HL-60 (cell line): ENCODE results near the gene STYK1.

Experiments used
- CTCF ChIP-seq: IDR thresholded peaks from one replicate; pipeline ENCODE4 v1.5.1; 2011; ENCODE audit warnings: low read length, control low read depth, inconsistent platforms; ENCODE audit not compliant: insufficient read depth
- GABPA ChIP-seq: IDR thresholded peaks from 2 replicates; pipeline ENCODE4 v1.6.1; 2012; ENCODE audit warnings: low read depth
- POLR2AphosphoS5 ChIP-seq: IDR thresholded peaks from 2 replicates; pipeline ENCODE4 v1.6.1; 2012; ENCODE audit warnings: low read depth
- TF ChIP-seq, protein P1 (sequence below): IDR thresholded peaks from 2 replicates; pipeline ENCODE4 v1.6.1; 2012; ENCODE audit warnings: low read depth; ENCODE audit not compliant: insufficient replicate concordance

DNA sequence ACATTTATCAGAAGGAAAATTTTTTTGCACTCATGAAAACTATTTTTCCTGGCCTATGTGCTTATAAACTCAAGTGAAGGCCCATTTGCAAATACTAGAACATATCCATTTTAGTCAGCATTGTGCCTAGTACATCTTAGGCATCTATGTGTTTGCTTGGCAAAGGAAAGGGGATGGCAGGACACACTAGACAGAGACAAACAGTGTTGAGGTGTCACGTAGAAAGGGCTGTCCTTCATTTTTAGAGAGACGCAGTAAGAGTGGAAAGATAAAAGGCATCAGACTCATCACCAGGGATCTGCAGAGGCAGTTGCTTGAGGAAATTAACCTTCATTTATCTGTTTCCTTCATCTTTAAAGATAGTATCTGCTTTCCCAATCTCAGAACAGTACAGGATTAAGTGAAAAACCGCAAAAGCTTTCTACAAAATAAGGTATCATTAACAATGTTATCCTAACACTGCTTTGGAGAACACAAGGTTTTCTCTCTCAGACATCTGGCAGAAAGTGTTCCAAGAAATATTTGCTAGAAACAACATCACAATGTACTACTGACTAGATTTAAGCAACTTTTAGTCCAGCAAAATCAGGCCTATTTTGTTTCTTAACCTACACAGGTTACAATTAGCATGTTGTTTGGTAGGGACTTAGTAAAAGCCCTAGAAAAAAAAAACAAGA, 47.3 kb upstream of the STYK1 start:
- no peak for TF ChIP-seq CTCF
- no peak for TF ChIP-seq POLR2AphosphoS5
- TF ChIP-seq, protein P1, sequence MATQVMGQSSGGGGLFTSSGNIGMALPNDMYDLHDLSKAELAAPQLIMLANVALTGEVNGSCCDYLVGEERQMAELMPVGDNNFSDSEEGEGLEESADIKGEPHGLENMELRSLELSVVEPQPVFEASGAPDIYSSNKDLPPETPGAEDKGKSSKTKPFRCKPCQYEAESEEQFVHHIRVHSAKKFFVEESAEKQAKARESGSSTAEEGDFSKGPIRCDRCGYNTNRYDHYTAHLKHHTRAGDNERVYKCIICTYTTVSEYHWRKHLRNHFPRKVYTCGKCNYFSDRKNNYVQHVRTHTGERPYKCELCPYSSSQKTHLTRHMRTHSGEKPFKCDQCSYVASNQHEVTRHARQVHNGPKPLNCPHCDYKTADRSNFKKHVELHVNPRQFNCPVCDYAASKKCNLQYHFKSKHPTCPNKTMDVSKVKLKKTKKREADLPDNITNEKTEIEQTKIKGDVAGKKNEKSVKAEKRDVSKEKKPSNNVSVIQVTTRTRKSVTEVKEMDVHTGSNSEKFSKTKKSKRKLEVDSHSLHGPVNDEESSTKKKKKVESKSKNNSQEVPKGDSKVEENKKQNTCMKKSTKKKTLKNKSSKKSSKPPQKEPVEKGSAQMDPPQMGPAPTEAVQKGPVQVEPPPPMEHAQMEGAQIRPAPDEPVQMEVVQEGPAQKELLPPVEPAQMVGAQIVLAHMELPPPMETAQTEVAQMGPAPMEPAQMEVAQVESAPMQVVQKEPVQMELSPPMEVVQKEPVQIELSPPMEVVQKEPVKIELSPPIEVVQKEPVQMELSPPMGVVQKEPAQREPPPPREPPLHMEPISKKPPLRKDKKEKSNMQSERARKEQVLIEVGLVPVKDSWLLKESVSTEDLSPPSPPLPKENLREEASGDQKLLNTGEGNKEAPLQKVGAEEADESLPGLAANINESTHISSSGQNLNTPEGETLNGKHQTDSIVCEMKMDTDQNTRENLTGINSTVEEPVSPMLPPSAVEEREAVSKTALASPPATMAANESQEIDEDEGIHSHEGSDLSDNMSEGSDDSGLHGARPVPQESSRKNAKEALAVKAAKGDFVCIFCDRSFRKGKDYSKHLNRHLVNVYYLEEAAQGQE = no peak
- no peak for TF ChIP-seq GABPA
